HL-60/S4 treated with retinoic acid at 250 ng/mL for 4 days and 3 days (cell line): Measurements from ENCODE around the gene BMPR2.
"Not testable (repeated sequence)": the region's sequence is repeated elsewhere in the genome, so short reads cannot be mapped to it uniquely, and the experiment has no call there.

Experiments
- in situ Hi-C: fragments of 300-500 bp; cut with MboI; formaldehyde crosslinking; loops from 2 replicates; pipeline ENCODE4 v1.7.0; 2022; ENCODE audit warnings: low sequenced_read_pairs

Gene BMPR2

GRCh38 chr2:202444000-202444399 is 67.9 kb downstream of the BMPR2 start:
- in situ Hi-C loops: no loop called here

- in situ Hi-C loops: no loop called here
These were observed 73.2 kb downstream of the BMPR2 start for GRCh38 chr2:202449344-202449743.

GRCh38 chr2:202450785-202451184 is 74.7 kb downstream of the BMPR2 start:
- in situ Hi-C loops: no loop called here

DNA sequence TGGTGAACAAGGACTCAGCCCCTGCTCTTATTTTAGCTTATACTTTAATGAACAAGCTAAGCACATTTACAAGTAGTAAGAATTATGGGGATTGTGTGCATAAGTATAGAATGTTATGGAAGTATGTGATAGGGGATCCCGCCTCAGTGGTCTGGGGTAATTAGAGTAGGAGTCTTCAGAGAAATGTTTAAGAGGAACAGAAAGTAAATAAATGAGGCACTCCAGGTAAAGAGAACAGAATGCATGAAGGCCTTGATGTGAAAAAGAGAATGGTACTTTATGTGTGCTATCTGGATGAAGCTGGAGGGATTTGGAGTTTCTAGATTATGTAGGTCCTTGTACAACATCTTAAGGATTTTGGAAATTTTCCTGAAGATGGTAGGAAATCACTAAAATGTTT is 76.6 kb downstream of the BMPR2 start:
- in situ Hi-C loops: no loop called here

GRCh38 chr2:202454536-202454935 is 78.4 kb downstream of the BMPR2 start:
- in situ Hi-C loops: no loop called here

DNA sequence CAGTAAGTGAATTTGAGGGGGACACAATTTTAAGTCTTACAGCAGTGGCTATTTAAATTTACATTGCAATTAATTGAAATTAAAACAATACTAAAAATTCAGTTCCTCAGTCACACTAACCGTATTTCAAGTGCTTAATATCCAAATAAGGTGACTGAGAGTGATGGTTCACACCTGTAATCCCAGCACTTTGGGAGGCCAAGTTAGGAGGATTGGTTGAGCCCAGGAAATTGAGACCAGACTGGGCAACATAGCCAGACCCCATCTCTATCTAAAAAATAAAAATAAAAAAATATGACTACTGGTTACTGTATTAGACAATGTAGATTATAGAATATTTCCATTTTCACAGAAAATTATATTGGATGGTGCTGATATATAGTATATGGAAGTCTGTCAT is 79.0 kb downstream of the BMPR2 start:
- in situ Hi-C loops: no loop called here

GRCh38 chr2:202460119-202460518 is 84.0 kb downstream of the BMPR2 start:
- in situ Hi-C loops: no loop called here

DNA sequence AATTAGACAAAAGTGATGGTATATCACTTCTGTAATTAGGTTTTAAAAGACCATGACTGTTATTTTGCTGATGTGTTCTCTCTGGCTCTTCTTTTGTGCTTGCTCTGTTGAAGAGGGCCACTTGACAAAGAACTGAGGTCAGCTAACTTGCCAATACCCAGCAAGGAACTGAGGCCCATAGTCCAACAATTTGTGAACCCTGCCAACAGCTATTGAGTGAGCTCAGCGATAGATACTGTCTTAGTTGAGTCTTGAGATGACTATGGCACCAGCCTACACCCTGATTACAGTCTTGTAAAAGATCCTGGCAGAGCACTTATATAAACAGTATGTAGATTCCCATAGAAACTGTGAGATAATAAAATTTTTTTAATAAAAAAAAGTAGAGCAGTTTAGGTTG is 103.0 kb downstream of the BMPR2 start:
- in situ Hi-C loops: no loop called here

DNA sequence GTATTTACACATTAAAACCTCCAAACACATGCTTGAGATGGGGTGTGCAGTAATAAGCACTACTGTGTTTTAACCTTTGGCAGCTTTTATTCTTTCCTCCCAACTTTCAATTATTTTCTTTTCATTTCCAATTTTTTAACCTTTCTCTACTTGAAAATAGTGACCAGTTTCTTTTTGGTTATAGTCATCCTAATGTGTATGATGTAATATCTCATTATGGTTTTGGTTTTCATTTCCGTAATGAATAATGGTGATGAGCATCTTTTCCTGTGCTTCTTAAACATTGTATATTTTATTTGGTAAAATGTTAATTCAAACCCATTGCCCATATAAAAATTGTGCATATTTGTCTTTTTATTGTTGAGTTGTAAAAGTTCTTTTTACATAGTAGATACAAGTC is 103.5 kb downstream of the BMPR2 start:
- in situ Hi-C loops: no loop called here

DNA sequence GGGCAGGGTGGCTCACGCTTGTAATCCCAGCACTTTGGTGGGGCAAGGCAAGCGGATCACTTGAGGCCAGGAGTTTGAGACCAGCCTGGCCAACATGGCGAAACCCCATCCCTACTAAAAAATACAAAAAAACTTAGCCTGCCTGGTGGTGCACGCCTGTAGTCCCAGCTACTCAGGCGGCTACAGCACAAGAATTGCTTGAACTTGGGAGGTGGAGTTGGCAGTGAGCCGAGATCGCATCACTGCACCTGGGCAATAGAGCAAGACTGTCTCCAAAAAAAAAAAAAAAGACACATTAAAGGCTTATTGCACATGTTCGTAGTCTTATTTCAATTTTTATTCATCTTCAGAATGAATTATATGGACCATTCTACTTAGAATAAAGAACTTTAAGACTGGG is 110.2 kb downstream of the BMPR2 start:
- in situ Hi-C loops: no loop called here

DNA sequence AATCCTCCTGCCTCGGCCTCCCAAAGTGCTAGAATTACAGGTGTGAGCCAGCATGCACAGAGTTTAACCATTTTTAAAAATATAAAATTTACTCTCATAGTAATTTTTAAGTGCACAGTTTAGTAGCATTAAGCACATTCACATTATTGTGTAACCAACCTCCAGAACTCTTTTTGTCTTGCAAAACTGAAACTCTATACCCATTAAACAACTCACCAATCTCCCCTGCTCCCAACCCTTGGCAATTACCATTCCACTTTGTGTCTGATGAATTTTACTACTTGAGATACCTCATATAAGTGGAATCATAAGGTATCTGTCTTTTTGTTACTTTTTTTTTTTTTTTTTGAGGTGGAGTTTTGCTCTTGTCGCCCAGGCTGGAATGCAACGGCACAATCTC is 112.5 kb downstream of the BMPR2 start:
- in situ Hi-C loops: no loop called here

- in situ Hi-C loops: no loop called here
These were observed 114.4 kb downstream of the BMPR2 start for GRCh38 chr2:202490479-202490878.

DNA sequence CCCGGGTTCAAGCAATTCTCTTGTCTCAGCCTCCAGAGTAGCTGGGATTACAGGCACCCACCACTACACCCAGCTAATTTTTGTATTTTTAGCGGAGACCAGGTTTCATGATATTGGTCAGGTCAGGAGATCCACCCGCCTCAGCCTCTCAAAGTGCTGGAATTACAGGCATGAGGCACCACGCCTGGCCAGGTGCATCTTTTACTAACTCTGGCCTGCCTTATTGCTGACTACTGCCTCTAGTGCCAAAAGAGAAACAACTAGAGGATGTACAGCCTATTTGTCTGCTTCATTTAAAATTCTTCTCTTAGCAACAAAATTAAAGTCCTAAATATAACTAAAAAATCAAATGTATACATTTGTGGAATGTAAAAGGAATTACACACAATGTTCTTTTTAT is 115.4 kb downstream of the BMPR2 start:
- in situ Hi-C loops: no loop called here

DNA sequence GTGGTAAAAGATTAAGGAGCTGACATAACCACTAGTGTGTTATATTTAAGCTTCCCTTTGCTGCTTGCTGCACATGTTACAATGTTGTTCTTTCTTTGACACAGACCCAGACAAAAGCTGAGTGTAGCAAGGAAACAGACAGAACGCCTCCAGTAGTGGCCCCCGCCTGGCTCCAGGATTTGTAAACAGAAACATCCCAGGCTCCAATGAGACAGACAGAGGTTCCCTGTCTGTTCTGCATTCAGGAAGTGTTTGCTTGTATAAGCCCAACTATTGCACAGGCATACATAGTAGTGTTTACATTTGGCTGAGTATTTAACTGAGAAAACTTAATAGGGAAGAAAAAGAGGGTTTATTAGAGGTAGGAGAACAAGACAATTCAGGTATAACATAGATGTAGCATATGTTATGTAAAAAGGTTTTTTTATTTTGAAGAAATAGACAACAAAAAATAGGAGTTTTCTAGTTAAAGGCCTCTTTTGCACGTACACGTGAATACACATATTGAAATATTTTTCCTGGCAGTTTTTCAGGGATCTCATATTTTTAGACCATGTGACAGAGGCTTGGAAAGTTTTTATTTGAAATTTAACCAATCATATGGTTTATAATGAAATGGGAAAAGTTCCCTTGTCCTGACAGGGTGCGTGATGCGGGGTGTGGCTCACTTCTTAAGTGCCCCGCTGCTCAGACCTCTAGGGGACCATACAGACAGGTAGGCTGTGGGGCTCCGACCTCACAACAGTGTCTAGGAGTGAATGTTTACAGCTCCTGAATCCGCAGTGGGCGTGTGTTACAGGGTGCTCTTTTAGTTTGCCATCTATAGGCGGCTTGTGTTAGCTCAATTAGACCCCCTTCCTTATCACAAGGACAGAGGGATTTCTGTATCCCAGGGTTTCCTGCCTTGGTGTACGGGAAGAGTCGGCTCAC is 118.4 kb downstream of the BMPR2 start:
- in situ Hi-C loops: no loop called here

- in situ Hi-C loops: no loop called here
These were observed 119.1 kb downstream of the BMPR2 start for GRCh38 chr2:202495230-202495604.

GRCh38 chr2:202496835-202497472 is 120.8 kb downstream of the BMPR2 start:
- in situ Hi-C loops: not testable (repeated sequence)

DNA sequence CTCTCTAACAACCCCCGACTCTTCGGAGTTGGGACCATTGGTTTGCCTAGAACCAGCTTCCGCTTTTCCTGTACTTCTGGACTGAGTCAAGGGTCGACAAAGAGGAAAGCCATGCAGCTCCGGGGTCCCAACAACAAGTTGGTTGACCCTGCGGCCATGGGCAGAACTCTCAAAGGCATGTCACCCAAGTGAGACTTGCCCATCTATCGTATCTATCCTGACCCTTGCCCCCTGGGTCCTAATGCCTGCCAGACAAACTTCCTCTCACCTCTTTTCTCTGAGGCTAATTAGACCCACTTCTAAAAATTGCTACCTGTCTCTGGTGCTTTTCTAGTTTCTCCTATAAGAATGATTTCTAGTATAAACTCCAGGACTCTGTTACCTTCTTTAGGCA is 121.3 kb downstream of the BMPR2 start:
- in situ Hi-C loops: not testable (repeated sequence)

DNA sequence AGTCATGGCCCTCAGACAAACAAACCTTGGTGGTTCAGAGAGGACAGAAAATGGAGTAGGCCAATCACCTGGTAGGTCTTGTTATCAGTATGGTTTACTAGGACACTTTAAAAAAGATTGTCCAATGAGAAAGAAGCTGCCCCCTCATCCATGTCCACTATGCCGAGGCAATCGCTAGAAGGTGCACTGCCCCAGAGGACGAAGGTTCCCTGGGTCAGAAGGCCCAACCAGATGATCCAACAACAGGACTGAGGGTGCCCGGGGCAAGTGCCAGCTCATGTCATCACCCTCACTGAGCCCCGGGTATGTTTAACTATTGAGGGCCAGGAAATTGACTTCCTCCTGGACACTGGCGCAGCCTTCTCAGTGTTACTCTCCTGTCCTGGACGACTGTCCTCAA is 123.7 kb downstream of the BMPR2 start:
- in situ Hi-C loops: not testable (repeated sequence)

- in situ Hi-C loops: not testable (repeated sequence)
These were observed 127.1 kb downstream of the BMPR2 start for GRCh38 chr2:202503276-202503675.

DNA sequence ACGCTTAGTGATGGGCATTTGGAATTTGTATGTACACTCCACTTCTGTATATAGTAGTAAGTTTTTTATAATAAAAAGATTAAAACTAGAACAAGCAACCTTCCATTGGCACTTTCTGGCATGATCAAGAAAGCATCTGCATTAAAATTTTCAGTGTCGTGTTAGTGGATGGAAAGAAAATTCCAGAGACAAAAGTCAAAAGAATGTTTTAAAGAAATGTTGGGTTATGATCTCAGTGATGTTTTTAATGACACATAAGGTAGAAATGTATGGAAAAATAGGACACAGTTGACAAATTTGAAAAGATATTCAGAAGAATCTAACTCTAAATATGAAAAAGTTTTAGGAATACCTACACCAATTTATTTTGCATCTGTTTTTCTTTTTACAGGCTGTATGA is 132.6 kb downstream of the BMPR2 start:
- in situ Hi-C loops: no loop called here

DNA sequence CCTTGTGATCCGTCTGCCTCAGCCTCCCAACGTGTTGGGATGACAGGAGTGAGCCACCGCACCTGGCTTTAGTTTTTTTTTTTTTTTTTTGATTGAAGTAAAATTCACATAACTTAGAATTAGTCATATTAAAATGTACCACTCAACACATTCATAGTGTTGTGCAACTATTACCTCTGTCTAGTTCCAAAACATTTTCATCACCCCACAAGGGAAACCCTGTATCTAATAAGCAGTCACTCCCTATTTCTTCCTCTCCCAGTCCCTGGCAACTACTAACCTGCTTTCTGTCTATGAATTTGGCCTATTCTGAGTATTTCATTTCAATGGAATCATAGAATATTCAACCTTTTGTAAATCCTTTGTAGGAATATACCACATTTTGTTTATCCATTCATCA is 134.8 kb downstream of the BMPR2 start:
- in situ Hi-C loops: no loop called here

DNA sequence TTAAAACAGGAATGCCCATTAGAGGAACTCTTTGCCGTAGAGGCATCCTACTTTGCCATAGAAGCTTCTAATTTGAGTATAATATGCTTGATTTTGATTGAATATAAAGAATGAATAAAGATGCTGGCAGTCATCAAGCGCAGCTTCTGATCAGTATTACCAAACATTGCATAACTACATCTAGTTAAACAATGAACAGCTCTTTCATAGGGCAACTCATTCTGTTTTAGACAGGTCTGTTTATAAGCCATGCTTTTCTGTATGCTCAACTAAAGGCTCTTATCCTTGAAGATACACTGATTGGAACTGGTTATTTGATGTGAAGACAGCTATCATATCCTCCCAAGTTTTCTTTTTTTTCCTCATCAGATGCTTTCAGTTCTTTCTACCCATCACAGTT is 136.0 kb downstream of the BMPR2 start:
- in situ Hi-C loops: no loop called here
